Activated T-cell treated with anti-CD3 and anti-CD28 coated beads for 4 hours (primary cell): ENCODE measurements around the gene CHMP1B.

Experiments
- DNase-seq: peaks from one replicate; pipeline ENCODE4 v3.0.0-alpha.2; 2020

The CHMP1B gene, protein sequence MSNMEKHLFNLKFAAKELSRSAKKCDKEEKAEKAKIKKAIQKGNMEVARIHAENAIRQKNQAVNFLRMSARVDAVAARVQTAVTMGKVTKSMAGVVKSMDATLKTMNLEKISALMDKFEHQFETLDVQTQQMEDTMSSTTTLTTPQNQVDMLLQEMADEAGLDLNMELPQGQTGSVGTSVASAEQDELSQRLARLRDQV

DNA sequence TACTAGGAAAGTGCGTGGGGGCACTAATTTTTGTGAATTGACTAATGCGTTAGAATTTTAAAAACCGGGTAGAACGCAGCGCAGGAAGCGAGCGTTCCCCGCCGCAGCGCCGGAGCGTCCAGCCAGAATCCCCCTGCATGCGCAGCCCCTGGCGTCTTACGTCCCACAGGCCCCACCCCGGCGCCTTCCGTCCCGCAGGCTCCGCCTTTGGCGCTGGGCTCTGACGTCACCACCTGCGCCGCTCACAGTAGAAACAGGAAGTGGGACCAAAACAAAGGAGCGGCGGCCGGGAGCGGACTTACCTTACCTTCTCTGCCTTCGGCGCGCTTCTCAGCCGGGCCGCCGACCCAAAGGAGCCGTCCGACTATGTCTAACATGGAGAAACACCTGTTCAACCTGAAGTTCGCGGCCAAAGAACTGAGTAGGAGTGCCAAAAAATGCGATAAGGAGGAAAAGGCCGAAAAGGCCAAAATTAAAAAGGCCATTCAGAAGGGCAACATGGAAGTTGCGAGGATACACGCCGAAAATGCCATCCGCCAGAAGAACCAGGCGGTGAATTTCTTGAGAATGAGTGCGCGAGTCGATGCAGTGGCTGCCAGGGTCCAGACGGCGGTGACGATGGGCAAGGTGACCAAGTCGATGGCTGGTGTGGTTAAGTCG lies at the start of gene CHMP1B:
Gene CHMP1B, plus strand, starts transcription at position 268 of the 660 bp plus-strand sequence. Its CDS starts 99 bp downstream, at position 367.
- peak; percentile 96 for DNase-seq

DNA sequence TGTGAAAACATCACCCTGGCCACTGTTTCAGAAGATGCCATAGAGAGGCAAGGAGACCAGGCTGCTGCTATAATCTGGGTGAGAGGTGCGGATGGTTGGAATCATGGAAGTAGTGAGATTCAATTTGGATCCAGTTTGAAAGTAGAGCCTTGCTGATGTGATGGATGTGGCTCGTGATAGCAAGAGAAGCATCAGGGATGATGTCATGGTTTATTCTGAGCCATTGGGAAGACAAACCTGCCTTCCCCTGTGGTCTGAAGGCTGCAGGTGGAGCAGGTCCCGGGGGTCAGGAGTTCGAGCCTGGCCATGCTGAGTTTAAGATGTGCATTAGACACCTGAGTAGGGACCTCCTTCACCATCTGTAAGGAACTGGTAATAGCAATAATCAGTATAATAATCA lies 49.6 kb upstream of the CHMP1B start:
- no peak for DNase-seq

DNA sequence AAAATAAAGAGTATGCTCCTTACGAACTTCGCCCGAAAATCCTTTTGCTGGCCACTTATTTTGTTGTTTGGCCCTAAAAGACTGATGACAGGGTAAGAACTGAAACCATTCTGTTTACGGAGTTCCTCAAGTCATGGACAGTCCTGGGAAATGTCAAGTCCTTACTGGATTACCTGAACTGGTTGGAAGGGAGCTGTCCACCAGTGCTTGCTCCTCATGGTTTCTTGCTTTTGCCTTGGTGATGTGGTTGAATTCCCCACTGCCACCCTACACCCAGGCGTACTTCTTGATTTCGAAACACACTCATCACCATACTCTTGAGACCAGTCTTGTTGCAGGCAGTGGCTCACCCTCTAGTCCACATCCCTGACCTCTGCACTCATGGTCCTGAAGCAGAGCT lies 49.1 kb upstream of the CHMP1B start:
- DNase-seq, result no peak

DNA sequence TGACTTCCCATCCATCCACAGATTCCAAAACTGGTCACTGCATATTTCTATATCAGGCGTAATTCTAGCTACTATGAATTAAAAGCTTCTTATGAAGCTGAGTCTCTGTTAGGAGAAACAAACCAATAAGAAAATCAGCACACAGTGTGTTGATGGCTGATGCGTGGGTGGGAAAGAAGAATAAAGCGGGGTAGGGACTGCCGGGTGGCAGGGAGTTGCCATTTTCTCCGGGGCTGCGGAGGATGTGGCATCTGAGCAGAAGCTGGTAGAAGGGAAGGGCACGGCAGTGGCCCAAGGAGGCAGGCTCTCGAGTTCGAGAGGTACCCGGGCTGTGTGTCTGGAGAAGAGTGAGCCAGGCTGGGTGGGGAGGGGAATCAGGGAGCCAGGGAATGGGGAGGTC lies 48.6 kb upstream of the CHMP1B start:
- DNase-seq, result no peak

DNA sequence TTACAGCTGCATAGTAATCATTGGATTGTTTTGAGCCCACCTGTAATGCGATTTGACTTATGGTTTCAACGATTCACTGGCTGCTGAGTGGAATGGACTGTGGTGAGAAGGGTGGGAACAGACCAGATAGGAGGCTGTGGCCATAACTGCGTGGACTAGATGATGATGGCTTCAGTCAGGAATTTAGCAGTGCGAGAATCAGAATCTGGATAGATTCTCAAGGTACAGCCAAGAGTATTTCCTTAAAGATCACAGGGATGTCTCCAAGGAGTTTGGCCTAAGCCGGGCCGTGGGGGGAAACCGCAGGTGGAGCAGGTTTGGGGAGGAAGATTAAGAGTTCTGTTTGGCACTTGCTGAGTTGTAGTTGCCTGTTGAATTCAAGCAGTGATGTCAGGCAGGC lies 44.0 kb upstream of the CHMP1B start:
- DNase-seq, result no peak

DNA sequence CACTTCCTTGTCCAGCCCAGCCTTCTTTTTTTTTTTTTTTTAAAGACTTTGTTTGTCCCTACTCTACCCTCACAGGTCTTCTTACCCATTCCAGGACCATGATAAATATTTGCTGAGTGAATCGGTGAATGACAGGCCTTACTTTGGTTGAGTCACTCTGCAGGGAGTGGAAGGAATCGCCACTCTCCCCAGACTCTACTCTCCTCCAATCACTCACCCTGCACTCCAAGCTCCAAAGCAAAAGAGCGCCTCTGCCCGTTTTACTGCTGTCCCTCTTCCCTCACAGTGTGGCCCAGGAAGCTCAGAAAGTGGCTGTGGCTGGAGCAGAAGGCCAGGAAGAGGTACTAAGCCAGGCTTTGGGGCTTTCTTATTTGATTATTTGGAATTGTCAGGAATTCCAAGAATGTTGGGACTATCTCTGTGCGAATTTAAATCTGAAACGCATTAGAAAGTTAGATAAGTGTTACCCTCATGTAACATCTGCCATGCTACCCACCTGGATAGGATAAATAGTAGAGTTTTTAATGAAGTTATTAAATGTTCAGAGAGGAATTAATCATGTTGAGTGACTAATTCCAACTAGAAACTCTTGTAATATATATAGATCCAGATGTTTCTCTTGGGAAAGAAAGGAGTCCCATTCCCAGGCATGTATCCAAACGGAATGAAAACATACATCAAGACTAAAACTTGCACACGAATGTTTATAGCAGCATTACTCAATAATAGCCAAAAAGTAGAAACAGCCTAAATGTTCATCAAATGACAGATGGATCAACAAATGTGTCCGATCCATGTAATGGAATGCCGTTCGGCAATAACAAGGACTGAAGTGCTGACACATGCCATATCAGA lies 43.0 kb upstream of the CHMP1B start:
- no peak for DNase-seq

DNA sequence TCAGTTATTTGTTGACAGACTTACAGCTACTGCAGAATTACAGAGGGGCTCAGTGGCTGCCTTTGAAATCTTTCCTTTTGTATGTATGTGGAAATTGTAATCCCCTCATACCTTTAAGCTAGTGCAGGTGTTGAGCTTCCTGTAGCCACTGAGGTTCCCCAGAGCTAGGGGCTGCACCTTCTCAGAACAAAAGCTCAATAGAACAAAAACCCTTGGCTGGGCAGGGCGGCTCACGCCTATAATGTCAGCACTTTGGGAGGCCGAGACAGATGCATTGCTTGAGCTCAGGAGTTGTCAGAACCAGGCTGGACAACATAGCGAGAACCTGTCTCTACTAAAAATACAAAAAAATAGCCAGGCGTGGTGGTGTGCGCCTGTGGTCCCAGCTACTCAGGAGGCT lies 41.3 kb upstream of the CHMP1B start:
- DNase-seq, result no peak

DNA sequence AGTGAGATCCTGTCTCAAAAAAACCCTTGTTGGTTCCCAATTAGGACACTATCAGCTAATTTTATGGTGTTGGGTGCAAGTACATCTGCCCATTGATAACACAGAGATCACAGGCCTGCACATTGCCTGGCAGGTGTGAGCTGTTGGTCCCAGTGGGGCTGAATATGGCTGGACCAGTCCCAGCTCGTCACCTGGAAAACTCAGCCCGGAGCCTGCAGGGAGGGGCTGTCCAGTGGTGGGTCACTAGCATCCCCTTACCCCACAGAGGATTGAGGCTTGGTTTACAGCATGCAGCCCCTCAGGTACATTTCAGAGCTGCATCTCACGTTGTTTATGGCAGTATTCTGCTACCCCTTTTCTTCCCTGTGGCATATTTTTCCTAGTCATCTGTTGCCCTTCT lies 40.8 kb upstream of the CHMP1B start:
- DNase-seq, result no peak

DNA sequence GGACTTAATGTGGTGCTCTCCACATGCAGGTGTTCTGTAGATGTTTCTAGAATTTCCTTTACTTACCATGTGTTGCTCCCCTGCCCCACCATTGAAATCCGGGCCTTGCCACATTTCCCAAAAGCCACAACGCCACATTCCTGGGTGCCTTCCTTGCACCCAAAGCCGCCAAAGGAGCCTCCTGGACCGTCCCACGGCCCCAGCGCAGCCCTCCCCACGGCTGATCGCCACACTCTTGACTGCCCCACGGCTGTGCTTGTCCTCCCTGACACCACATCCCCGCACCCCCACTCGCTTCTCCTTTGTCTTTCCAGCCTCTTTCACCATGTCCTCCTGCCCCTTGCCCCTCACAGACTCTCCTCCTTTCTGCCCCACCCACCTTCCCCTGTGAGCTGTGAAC lies 40.2 kb upstream of the CHMP1B start:
- DNase-seq, result no peak

DNA sequence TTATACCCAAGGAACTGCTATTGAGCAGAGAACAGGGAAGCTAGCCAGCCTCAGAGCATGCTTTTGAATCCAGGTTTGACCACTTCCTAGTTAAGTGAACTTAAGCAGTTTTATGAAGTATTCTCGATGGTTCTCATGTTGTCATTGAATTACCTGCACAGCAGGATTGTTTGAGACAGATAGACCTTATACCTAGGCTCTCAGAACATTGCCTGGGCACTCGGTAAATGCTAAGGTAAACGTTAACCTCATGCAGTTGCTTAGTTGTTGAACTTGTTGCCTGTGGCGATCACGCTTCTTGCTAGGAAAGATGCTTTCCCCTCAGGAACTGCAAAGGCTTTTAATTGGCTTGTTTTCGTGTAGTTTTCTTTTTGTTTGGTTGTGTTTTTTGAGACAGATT lies 34.0 kb upstream of the CHMP1B start:
- no peak for DNase-seq

DNA sequence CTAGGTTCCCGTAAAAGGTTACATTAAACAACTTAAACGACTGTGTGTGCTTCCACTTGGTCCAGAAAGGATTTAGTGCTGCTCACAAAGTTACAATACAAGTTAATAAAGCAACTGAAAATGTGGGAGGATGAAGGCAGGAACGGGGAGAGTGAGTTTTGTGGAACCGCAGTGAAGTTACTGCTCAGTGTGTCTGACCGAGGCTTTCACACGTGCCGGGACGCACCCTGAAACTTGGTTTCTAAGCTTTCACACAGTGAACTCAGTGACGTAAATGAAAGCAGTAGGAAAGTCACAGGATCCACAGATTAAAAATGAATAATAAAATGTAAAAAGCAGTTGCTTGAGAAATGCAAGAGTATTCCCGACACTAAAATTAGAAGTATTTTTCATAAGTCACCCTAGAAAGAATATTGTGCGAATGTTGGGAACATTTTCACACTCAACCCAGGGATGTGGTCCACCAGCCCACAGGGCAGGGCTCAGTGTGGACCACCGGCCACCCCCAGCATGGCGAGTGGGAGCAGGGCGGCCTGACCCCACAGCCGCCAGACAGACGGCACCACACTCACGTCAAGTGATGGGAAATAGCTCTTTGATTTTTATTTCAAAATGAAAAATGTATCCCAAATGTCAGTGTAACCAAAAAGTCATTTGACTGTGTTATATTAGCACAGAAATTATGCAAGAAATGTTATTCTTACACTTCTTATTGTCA lies 32.6 kb upstream of the CHMP1B start:
- no peak for DNase-seq

DNA sequence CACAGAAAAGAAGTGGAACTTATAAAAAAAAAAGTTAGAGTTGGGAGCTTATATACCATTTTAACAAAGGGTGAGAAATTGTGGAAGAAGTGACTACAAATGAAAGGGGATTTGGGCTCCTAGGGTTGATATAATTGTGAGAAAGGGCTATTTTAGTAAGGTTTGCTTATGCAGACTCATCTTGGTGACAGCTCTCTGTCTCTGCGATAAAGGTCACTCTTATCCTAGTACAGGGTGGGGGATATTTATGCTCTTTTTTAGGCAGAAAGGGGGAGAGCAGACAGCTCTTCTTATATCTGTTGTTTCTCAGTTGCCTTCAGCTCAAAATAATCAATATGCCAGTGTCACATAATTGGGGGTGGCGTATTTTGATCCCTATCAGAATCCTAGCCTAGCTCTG lies 31.3 kb upstream of the CHMP1B start:
- no peak for DNase-seq

DNA sequence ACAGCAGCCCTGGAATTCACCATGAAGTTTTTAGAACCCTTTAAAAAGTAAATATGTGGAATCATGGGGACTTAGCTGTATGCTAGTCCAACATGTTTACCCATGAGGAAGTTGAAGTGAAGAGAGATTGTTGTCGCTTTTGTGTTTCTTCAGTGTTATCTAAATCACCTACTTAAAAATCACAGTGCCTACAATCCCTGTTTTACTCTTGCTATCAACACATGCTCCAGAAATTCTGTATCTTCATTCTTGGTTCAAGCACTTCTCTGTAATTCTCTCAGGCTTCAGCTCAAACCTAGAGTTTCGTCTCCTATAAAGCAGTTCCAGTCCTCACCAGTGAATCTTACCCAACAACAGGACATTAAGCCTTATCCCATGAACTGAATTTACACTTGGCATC lies 30.5 kb upstream of the CHMP1B start:
- DNase-seq, result no peak

DNA sequence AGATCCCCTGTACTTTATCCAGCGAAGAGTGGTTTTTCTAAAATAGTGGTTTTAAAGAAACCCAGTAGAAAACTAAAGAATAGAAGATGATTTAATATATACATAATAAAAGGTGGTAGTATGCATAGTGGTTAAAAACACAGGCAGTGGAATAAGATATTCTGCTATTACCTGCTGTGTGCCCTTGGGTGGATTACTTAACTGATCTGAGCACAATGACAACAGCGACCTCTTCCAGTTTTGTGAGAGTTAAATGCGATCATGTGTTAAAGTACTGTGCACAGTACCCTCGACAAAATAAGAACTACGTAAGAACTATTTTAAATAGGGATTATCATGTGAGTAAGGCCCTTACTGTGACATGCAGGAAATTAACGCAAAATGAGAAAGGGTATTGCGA lies 30.0 kb upstream of the CHMP1B start:
- DNase-seq, result no peak

DNA sequence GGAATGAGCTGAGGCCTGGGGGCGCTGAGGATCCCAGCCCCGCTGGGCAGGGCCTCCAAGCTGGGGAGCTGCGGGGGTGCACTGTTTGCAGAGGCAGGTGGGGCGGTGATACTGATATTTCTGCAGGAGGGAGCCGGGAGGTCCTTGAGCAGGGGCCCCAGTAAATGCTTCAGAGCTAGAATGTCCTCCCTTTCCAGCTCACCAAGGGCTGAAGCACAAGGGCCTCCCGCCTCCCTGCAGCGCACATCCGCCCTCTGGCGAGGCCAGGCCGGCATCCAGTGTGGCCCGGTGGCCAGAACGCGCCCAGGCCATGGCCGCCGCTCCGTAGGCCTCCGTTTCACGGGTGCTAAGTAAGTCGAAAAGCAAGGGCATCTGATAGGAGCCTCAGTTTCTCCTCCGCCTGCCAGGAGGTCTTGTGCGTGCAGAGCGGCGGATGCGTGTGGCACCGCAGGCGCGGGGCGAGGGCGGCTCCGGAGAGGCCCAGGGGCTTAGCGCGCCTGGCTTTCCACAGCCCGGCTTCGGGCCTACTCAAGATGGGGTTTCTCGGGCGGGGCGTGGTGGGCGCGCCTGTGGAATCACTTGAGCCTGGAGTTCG lies 29.5 kb upstream of the CHMP1B start:
- DNase-seq, result no peak

DNA sequence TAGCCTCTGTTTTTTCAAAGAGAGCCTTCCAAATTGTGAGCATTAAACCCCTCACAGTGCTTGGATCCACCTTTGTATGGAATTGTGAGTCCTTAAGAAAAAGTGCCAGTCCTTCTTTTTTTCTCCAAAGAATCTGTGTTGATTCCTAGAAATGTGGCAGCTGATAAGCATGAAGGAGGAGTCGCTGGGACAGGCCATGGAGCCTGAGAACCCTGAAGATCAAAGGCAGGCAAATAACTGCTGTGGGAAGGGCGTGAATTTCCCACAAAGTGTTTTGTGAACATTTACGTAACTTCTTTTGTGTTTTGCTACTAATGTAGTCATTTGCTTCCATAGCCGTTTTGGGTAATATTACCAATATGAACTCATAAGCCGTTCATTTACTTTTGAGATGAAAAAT lies 27.7 kb upstream of the CHMP1B start:
- DNase-seq, result no peak

DNA sequence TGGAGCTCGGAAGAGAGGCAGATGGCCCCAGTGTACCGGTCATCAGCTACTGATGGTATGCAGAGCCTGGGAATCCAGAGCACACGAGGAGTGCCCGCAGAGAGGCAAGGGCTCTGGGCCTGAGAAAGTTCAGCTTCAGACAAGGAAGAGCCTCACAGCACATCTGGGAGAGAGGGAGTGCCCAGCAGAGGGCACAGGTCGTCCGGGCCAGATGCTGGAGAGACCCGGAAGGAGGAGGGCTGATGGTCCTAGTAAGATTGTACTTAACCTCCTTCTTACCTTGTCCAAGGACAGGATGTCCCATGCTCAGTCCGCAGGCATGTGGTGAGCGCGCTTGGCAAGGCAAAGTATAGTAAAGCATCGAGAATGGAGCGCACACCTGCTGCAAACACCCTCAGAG lies 24.4 kb upstream of the CHMP1B start:
- no peak for DNase-seq

DNA sequence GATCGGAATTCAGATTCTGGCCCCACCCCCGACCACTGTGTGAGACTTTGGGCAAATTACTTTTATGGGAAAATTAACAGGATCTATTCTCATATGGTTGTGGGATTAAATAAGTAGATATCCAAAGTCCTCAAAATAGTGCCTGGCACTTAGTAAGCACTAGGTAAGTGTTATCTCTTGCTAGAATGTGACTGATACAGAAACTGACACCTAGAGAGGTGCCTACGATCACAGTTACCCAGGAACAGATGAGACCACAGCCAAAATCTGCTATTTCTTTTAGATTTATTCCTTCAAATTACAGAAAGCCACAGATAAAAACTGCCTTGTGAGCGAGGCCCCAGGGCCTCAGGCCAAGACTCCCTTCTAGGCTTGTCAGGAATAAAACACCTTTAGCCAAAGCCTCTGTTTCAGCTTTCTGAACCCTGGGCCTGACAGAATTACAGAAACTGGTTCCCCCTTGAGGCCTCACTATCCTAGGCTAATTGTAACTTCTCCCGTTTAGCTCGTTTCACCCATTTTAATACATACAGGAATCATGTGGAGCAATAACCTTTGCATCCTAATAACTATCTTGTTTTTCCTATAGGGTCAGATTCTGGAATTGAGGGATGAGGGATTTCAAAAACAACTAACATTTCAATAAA lies 22.3 kb upstream of the CHMP1B start:
- DNase-seq, result no peak

DNA sequence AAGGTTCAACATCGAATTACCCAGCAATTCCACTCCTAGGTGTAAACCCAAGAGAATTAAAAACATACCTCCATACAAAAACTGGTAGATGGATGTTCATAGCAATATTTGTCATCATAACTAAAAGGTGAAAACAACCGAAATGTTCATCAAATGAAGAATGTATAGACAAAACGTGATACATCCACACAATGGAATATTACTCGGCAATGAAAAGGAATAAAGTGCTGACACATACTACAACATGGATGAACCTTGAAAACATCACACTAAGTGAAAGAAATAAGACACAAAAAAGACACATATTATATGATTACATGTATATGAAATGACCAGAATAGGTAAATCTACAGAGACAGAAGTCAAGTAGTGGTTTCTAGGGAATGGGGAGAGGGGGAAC lies 20.6 kb upstream of the CHMP1B start:
- DNase-seq, result no peak

DNA sequence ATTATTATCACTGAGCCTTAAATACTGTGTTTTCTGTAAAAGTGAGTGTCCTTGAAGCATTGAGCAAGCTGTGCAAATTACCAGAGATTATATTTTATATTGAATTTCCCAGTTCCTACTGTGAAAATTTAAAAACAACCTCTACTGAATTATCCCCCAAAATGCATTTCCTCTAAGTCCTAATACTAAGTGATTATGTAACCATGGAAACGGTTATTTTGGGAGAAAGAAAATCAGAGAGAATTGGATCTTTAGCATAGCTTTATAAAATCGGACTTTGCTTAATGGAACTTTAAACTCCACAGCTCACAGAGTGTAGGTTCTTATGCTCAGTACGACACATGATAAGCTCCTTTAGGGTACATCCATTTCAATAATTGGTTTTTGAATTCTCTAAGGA lies 19.3 kb upstream of the CHMP1B start:
- no peak for DNase-seq

DNA sequence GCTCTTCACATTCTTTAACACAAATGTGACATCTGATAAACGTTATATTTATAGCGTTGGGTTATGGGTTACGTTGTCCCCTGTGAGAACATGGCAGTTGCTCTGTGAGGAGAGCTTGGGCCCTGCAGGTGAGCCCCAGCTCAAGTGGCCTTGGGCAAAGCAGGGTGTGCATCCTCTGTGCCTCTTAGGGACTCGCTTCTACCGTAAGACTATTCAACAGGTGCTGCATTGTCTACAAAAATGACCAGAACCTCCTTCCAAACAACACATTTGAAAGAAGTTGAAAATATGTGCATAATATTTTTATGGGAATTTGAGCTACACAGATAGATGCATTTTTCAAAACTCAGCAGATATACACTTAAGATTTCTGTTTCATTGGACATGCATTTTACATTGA lies 16.4 kb upstream of the CHMP1B start:
- DNase-seq, result no peak

DNA sequence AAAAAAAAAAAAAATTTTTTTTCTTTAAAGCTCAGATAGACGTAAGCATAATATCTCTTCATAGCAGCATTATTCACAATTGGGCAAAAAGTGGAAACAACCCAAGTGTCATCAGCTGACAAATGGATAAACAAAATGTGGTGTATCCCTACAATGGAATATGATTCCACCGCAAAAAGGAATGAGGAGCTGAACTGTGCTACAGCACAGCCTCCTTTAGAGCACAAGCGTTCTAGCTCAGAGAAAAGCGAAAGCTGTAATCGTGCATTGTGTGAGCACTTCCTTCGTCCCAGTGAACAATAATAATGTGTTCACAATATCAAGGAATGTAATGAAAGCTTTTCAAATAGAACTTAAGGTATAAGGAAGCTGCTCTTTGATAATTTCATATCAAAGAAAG lies 11.7 kb upstream of the CHMP1B start:
- DNase-seq, result no peak

DNA sequence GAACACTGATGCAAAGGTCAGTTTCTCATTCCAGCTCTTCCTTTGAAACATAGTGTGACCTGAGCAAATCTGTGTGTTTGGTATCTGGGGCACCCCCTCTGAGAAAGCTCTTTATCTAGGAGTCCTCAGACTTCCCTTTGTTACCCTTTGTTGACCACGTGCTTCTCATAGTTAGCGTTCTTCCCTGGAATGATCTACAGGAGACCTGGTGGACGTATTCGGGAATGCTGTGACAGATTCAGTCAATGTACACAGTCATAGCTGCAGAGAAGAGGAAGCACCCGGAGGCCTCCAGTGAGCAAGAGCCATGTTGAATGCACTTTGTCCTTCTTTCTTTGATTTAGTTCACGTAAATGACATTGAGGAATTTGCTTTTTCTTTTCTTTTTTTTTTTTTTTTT lies 10.7 kb upstream of the CHMP1B start:
- no peak for DNase-seq
